Caki2 (cell line): ENCODE results near the gene OGFR. TPM values are rescaled to one million over a fixed set of nuclear protein-coding genes. Genes with fewer than 3 reads are reported as not detected.

Experiments used
- DNase-seq: peaks from one replicate; pipeline ENCODE4 v3.0.0-alpha.2; 2015; ENCODE audit warnings: low read depth
- in situ Hi-C: cut with HindIII; loops from 2 replicates; pipeline ENCODE4 v1.10.0; 2016; ENCODE audit warnings: low sequenced_read_pairs, low pct_unique_long_range_greater_than_20kb, mixed read lengths
- total RNA-seq: library from RNA; depleted of rRNA; stranded (reverse); fragments of >200 nt; shearing (Covaris generic); gene quantifications from 2 replicates; pipeline ENCODE4 v1.2.3, GENCODE V29; 2014; ENCODE audit warnings: low replicate concordance

The OGFR gene
- total RNA-seq, 1 experiment from 2014 or later, result 86.3 TPM

GRCh38 chr20:62768551-62769287, 35.9 kb upstream of the OGFR start:
- no peak for DNase-seq
- in situ Hi-C loops, result no loop called here

- no peak for DNase-seq
Measured at GRCh38 chr20:62769346-62770071, 35.1 kb upstream of the OGFR start.

DNA sequence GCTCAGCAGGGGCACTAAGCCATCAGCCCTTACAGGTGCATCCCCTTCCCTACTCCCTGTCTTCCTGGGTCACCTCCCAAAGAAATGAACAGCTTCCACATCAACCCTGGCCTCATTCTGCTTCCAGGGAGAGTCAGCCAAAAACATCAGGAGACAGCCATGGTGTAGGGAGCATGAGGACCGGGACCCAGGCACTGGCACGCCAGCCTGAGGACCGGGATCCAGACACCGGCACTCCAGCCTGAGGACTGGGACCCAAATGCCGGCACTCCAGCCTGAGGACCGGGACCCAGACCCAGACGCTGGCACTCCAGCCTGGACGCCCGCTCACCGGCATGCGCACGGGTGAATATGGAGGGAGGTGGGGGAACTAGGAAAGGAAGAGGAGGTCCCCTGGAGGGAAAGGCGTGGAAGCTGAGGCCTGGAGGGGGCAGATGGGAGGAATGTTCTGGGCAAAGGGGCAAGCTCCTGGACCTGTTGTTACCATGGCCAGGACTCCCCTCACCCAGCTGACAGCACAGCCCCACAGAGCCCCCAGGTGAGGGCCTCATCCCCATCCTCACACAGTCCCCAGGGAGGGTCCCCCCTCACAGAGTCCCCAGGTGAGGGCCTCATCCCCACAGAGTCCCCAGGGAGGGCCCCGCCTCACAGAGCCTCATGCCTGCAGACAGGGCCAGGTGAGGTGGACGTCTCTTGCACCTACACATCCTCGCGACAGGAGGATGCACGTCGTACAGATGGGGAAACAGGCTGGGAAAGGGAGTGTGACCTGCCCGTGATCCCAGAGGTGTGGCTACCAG, 34.3 kb upstream of the OGFR start:
- in situ Hi-C loops, result no loop called here
- no peak for DNase-seq

More at GRCh38 chr20:62769346-62770071, 35.1 kb upstream of the OGFR start:
- in situ Hi-C loops, result no loop called here

DNA sequence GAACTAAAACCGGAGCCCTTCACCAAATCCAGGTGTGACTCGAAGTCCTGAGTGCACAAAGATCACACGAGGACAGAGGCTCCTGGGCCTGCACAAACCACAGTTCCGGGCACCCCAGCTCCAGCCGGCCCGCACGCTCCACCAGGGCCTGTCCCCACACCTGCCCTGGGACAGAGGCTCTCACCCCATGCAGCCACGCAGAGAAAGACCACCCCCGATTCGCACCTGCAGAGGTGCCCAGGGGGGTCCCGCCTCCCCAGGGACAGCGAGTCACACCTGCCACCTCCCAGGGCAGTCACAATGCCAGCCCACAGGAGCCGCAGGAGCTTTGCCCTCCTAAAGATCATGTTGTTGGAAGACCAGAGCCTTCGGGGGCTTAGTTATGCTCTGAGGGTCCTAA, 33.7 kb upstream of the OGFR start:
- in situ Hi-C loops, result no loop called here
- no peak for DNase-seq

- no peak for DNase-seq
- in situ Hi-C loops, result no loop called here
Measured at GRCh38 chr20:62771396-62772102, 33.1 kb upstream of the OGFR start.

DNA sequence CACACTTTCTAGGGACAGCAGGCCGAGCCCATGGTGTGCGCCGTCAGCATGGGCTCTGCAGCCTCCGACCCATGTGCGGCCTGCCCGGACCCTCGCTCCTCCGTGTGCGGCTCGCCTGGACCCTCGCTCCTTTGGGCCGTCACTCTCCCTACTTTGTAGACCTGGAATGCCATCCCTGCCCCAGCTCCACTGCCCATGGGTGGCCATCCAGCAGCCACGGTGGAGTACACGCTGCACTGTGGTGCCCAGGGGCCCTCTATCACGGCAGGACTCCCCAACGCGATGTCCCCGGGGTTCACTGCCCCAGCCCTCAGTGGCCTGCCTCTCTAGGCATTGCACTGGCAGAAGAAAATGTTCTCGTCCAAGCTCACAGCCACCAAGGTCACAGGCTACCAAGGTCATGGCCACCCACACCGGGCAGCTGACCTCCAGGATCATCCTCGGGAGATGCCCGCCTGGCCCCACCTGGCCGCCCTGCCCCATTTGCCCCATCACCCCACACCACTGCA, 32.5 kb upstream of the OGFR start:
- in situ Hi-C loops, result no loop called here
- no peak for DNase-seq

DNA sequence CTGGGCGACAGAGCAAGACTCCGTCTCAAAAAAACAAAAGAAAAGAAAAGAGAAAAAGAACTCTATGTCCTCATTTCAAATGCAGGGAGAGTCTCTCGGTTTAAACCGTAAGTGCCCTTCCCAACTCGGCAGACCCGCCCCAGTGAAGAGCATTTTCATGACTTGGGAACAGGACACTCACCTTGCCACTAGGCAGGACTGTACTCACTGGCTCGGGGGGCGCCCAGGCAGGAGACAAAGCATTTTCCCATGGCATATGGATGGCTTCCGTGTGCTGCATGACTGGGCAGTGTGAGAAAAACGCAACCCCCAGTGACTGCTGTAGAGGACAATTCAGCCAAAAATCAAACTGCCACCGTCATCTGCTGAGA, 32.0 kb upstream of the OGFR start:
- in situ Hi-C loops, result no loop called here
- no peak for DNase-seq

- in situ Hi-C loops, result no loop called here
- no peak for DNase-seq
Measured at GRCh38 chr20:62772990-62773844, 31.4 kb upstream of the OGFR start.

- in situ Hi-C loops, result no loop called here
- DNase-seq, result no peak
Measured at GRCh38 chr20:62773845-62774714, 30.6 kb upstream of the OGFR start.

- in situ Hi-C loops, result no loop called here
- no peak for DNase-seq
Measured at GRCh38 chr20:62774762-62775161, 29.9 kb upstream of the OGFR start.

DNA sequence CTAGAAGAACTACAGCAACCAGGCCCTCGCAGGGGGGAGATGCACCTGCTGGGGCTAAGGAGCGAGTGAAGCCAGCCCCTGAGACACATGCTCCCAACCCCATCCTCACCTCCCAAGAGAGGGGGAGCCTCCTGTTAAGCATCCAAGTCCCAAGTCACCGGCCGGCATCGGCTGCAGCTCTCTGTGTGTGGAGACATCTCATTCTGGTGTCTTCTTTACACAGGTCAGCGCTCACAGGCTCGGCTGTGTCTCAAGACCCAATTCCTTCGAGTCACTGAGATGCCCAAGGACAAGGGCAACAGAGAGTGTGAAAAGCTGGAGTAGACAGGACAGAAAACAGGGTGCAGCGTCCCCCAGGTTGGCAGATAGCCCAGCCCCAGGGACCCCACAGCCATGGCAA, 29.4 kb upstream of the OGFR start:
- DNase-seq, result no peak
- in situ Hi-C loops, result no loop called here

DNA sequence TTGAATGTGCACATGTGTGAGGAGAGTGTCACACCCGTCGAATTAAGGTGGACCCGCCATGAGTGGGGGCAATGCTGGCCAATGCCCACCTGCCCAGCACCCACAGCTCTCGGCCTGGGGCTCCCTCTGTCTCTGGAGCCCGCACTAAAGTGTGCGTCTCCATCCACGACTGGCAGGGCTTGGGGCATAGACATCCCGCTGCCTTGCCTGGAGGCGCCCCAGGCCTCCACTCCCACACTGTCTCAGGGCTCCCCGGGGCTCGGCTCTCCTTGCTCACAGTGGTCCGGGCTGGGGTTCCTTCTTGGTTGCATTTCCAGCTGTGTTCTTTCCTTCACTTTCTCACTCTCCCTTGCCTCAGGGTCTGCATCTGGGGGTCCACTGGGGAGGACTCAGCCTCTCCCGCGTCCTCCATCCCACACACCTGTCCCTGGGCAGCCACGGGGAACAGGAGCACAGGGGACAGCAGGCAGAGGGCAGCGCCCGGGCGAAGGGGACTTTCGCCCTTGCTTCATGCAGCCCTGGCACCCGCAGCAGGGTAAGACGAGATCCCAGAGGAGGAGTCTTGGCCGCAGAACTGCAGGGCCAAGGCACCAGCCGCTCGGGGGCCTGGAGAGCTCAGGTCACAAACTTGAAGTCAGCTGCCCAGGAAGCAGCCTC, 28.5 kb upstream of the OGFR start:
- DNase-seq, result no peak
- in situ Hi-C loops, result no loop called here

GRCh38 chr20:62776692-62777527, 27.7 kb upstream of the OGFR start:
- in situ Hi-C loops, result no loop called here
- no peak for DNase-seq

DNA sequence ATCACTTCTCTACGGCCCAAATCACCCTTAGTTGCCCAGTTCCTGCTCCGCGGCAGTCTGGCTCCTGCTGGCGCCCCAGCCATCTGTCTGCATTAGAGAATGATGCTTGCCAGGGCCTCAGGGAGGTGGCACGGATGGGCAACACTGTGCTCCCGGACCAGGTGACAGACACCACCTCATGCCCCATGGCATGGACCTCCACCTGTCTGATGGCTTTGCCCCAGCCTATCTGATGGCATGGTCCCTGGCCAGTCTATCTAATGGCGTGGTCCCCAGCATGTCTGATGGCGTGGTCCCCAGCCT, 27.2 kb upstream of the OGFR start:
- in situ Hi-C loops, result no loop called here
- no peak for DNase-seq

- no peak for DNase-seq
- in situ Hi-C loops, result no loop called here
Measured at GRCh38 chr20:62778058-62778457, 26.6 kb upstream of the OGFR start.
